ENCODE data around the gene HOXD3. TPM values are rescaled to one million over a fixed set of nuclear protein-coding genes. Genes with fewer than 3 reads are reported as not detected.

Gene HOXD3
- total and polyA plus RNA-seq, 9 donors: 6.7 to 18.7 (median 14.8) TPM

GRCh38 chr2:176158855-176159662, 2.0 kb downstream of the HOXD3 start:
- DNase-seq: peak in 1 of 5 donors; percentile 12
- 74 to 89% (median 80%) methylated on average over 34 to 39 of the region's 39 CpGs for WGBS, 3 donors
- Histone ChIP-seq H3K4me1 (ENCODE audit: insufficient read depth) (no peaks in the 10 kb centered on the region), H3K27ac (no peak overlapping the region), H3K36me3 (no peaks in the 10 kb centered on the region), H3K9me3 (peaks cover 0 to 4% of the 10 kb centered on the region in 2 donors), H3K27me3 (no peaks in the 10 kb centered on the region), H3K4me3 (no peak overlapping the region)
- intact Hi-C loops (cut with DNase I): loop anchor here in 2 of 4 donors (1.0 to 5.0 kb wide), 2 partner anchors 32 to 298 kb away; no protein-coding TSS in a partner anchor
- TF ChIP-seq CTCF (IDR thresholded peaks at IDR 0.05) (no peak), POLR2A (IDR thresholded peaks at IDR 0.05) (no peak), EP300 (IDR thresholded peaks at IDR 0.05) (no peak)

GRCh38 chr2:176159663-176160250, 2.6 kb downstream of the HOXD3 start:
- no peaks in the 10 kb centered on the region for H3K27me3 ChIP-seq
- no peak overlapping the region for H3K27ac ChIP-seq
- peaks cover 0 to 4% of the 10 kb centered on the region in 2 donors for H3K9me3 ChIP-seq
- intact Hi-C loops (cut with DNase I): loop anchor here in 2 of 4 donors (1.0 to 5.0 kb wide), 2 partner anchors 32 to 298 kb away; no protein-coding TSS in a partner anchor
- peak overlapping the region; percentile 30 for H3K4me3 ChIP-seq
- 60 to 71% (median 65%) methylated on average over 33 to 44 of the region's 44 CpGs for WGBS, 3 donors
- H3K36me3 ChIP-seq: no peaks in the 10 kb centered on the region
- no peaks in the 10 kb centered on the region for H3K4me1 ChIP-seq (ENCODE audit: insufficient read depth)
- TF ChIP-seq CTCF (IDR thresholded peaks at IDR 0.05): no peak
- TF ChIP-seq EP300 (IDR thresholded peaks at IDR 0.05): no peak
- TF ChIP-seq POLR2A (IDR thresholded peaks at IDR 0.05): no peak
- DNase-seq: peak in 1 of 5 donors; percentile 23

- Histone ChIP-seq H3K9me3 (peaks cover 0 to 4% of the 10 kb centered on the region in 2 donors), H3K4me1 (ENCODE audit: insufficient read depth) (peaks cover under 1% of the 10 kb centered on the region), H3K36me3 (no peaks in the 10 kb centered on the region), H3K27ac (no peak overlapping the region), H3K27me3 (no peaks in the 10 kb centered on the region), H3K4me3 (peak overlapping the region; percentile 30)
- TF ChIP-seq POLR2A (IDR thresholded peaks at IDR 0.05) (no peak), EP300 (IDR thresholded peaks at IDR 0.05) (no peak), CTCF (IDR thresholded peaks at IDR 0.05) (no peak)
- DNase-seq: peak in 1 of 5 donors; percentile 62
- intact Hi-C loops (cut with DNase I): no loop called here
- 62 to 69% (median 66%) methylated on average over 50 of the region's 50 CpGs for WGBS, 3 donors
These were observed 3.3 kb downstream of the HOXD3 start for GRCh38 chr2:176160251-176160985.
